Uterus (tissue), 4 donors: ENCODE results near the gene CRTAC1. TPM values are rescaled to one million over a fixed set of nuclear protein-coding genes. Genes with fewer than 3 reads are reported as not detected.

Experiments used
- DNase-seq, 2 donors: peaks; one replicate each; pipeline ENCODE4 v3.0.0-alpha.2; 2019 to 2020
- H3K27ac ChIP-seq, 2 donors: fragments of 200-600 bp; sonication (generic); 1 replicate in 1 of 2; 2 replicates in 1 of 2; pipeline ENCODE4 v1.5.1; 2016 to 2018
- H3K27me3 ChIP-seq, 2 donors: fragments of 200-600 bp; sonication (generic); one replicate each; pipeline ENCODE4 v1.5.1; 2018 to 2019; ENCODE audit warnings: control low read depth in 1 of 2
- H3K36me3 ChIP-seq, 2 donors: fragments of 200-600 bp; sonication (generic); one replicate each; pipeline ENCODE4 v1.5.1; 2019; ENCODE audit warnings: control low read depth in 1 of 2
- H3K4me1 ChIP-seq, 2 donors: fragments of 200-600 bp; sonication (generic); one replicate each; pipeline ENCODE4 v1.5.1; 2018 to 2019; ENCODE audit warnings: control low read depth in 1 of 2
- H3K4me3 ChIP-seq, 2 donors: fragments of 200-600 bp; sonication (generic); 1 replicate in 1 of 2; 2 replicates in 1 of 2; pipeline ENCODE4 v1.5.1; 2018 to 2019; ENCODE audit warnings: mild to moderate bottlenecking in 1 of 2
- H3K9me3 ChIP-seq, 2 donors: fragments of 200-600 bp; sonication (generic); one replicate each; pipeline ENCODE4 v1.5.1; 2019; ENCODE audit warnings: control low read depth in 1 of 2
- CTCF ChIP-seq, 4 experiments: fragments of 200-600 bp in 2 of 4; fragments of 450-650 bp in 2 of 4; sonication (generic) in 2 of 4; IDR thresholded peaks; one replicate each; pipeline ENCODE4 v1.5.1; 2016 to 2019; ENCODE audit warnings: antibody characterized with exemption in 4 of 4, mild to moderate bottlenecking in 2 of 4, moderate library complexity in 1 of 4
- POLR2A ChIP-seq, 2 donors: fragments of 450-650 bp; IDR thresholded peaks; one replicate each; pipeline ENCODE4 v1.6.1; 2016; ENCODE audit warnings: antibody characterized with exemption in 2 of 2, mild to moderate bottlenecking in 1 of 2, moderate library complexity in 1 of 2
- intact Hi-C: fragments of 100-400 bp; cut with DNase I; formaldehyde crosslinking; loops from one replicate; pipeline ENCODE4 v1.15.1; 2023; ENCODE audit warnings: low total_unique reads
- total RNA-seq, 4 donors: library from RNA; depleted of rRNA in 3 of 4; stranded (reverse); fragments of >200 nt in 3 of 4; gene quantifications; one replicate each; pipeline versions ENCODE4 v1.1.0 to v1.2.4, GENCODE V29; 2014 to 2023
- donor health status: DM: yes; HTN: yes; CAD: no.

The CRTAC1 gene
- total RNA-seq, 4 donors from 2014 or later: 0.26 to 7.5 (median 2.0) TPM

- Histone ChIP-seq H3K27ac (no peak overlapping the region), H3K27me3 (no peaks in the 10 kb centered on the region), H3K4me3 (no peak overlapping the region), H3K4me1 (no peaks in the 10 kb centered on the region), H3K36me3 (no peaks in the 10 kb centered on the region), H3K9me3 (no peaks in the 10 kb centered on the region)
- DNase-seq: no peak
- intact Hi-C loops: no loop called here
- TF ChIP-seq CTCF (IDR thresholded peaks at IDR 0.05) (no peak), POLR2A (IDR thresholded peaks at IDR 0.05) (no peak)
Measured at GRCh38 chr10:97926055-97926454, 104.4 kb downstream of the CRTAC1 start.

DNA sequence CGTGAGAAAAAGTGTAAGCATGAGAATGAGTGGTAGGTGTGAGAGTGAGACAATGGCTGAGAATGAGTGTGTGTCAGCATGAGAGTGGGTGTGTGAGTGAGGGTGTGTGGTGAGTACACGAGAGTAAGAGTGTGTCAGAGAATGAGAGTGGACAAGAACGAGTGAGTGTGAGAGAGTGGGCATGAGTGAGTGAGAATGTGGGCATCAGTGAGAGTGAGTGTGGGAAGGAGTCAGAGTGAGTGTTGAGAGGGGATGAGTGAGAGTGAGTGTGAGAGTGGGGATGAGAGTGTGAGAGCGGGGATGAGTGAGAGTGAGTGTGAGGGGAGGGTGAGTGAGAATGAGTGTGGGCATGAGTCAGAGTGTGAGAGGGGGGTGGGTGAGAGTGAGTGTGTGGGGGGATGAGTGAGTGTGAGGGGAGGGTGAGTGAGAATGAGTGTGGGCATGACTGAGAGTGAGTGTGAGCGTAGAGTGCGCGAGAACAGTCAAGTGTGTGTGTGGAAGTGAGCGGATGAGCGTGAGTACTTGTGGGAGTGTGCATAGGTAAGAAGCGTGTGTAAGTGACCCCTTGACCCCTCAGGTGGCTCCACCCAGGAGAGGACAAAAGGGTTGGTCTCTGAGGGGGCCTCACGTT is 105.0 kb downstream of the CRTAC1 start:
- intact Hi-C loops: no loop called here

DNA sequence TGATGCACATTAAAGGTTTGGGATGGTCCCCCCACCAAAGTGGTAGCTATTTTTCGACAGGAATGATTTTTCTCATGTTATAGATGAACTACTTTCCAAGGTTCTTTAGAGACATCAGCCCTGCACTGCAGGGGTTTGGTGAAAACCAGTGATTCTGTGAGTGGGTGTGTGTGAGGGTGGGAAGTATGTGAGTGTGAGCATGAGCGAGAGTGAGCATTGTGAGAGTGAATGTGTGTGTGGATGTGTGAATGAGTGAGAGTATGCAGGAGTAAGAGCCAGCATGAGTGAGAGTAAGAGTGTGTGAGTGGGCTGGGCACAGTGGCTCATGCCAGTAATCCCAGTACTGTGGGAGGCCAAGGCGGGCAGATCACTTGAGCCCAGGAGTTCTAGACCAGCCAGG is 105.7 kb downstream of the CRTAC1 start:
- Histone ChIP-seq H3K27me3 (no peaks in the 10 kb centered on the region), H3K27ac (no peak overlapping the region), H3K9me3 (no peaks in the 10 kb centered on the region), H3K4me3 (no peak overlapping the region), H3K36me3 (no peaks in the 10 kb centered on the region), H3K4me1 (no peaks in the 10 kb centered on the region)
- intact Hi-C loops: no loop called here
- DNase-seq: no peak
- no peak for TF ChIP-seq POLR2A (IDR thresholded peaks at IDR 0.05)
- no peak for TF ChIP-seq CTCF (IDR thresholded peaks at IDR 0.05)

More for the DNA sequence above, 105.0 kb downstream of the CRTAC1 start:
- H3K27me3 ChIP-seq: no peaks in the 10 kb centered on the region
- H3K36me3 ChIP-seq: no peaks in the 10 kb centered on the region
- H3K9me3 ChIP-seq: no peaks in the 10 kb centered on the region
- no peak for TF ChIP-seq POLR2A (IDR thresholded peaks at IDR 0.05)
- no peak for TF ChIP-seq CTCF (IDR thresholded peaks at IDR 0.05)
- no peak for DNase-seq
- H3K27ac ChIP-seq: no peak overlapping the region
- no peaks in the 10 kb centered on the region for H3K4me1 ChIP-seq
- no peak overlapping the region for H3K4me3 ChIP-seq

GRCh38 chr10:97923476-97923875 is 106.9 kb downstream of the CRTAC1 start:
- H3K27me3 ChIP-seq: no peaks in the 10 kb centered on the region
- H3K36me3 ChIP-seq: no peaks in the 10 kb centered on the region
- intact Hi-C loops: no loop called here
- H3K4me1 ChIP-seq: no peaks in the 10 kb centered on the region
- H3K27ac ChIP-seq: no peak overlapping the region
- no peak for DNase-seq
- no peak overlapping the region for H3K4me3 ChIP-seq
- TF ChIP-seq CTCF (IDR thresholded peaks at IDR 0.05) (no peak), POLR2A (IDR thresholded peaks at IDR 0.05) (no peak)
- no peaks in the 10 kb centered on the region for H3K9me3 ChIP-seq

DNA sequence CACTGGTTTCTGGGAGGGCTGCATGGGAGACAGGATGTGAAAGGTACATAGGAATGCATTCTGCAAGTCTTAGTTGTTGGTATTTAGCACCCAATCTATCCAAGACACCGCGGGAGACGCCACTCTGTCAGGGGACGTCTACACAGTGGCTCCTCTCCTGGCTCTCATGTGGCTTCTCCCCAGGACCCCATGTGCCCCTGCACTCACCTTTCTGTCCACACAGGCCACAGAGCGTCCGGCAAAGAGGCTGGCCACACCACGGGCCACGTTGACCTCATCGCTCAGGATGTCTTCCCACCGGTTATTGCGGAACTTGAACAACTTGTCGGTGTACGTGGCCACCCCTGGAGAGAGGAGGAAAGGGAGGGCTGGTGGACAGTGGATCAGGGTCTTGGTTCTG is 107.4 kb downstream of the CRTAC1 start:
- Histone ChIP-seq H3K9me3 (no peaks in the 10 kb centered on the region), H3K4me3 (no peak overlapping the region), H3K36me3 (no peaks in the 10 kb centered on the region), H3K4me1 (no peaks in the 10 kb centered on the region), H3K27ac (no peak overlapping the region), H3K27me3 (no peaks in the 10 kb centered on the region)
- TF ChIP-seq POLR2A (IDR thresholded peaks at IDR 0.05) (no peak), CTCF (IDR thresholded peaks at IDR 0.05) (no peak)
- no peak for DNase-seq
- intact Hi-C loops: no loop called here
